IMR-90 (cell line): ENCODE results near the gene ASTN2.

Experiments used
- TF ChIP-seq, protein P1 (sequence below): conservative IDR thresholded peaks from 2 replicates; pipeline ENCODE4 v1.5.1; 2012; ENCODE audit warnings: mild to moderate bottlenecking, low read depth, low read length, improper control_type of control experiment
- TF ChIP-seq, protein P2 (sequence below): fragments of 150-350 bp; IDR thresholded peaks from 2 replicates; pipeline ENCODE4 v1.6.1; 2016; ENCODE audit warnings: low read depth, mild to moderate bottlenecking, low read length, moderate library complexity, borderline replicate concordance

DNA sequence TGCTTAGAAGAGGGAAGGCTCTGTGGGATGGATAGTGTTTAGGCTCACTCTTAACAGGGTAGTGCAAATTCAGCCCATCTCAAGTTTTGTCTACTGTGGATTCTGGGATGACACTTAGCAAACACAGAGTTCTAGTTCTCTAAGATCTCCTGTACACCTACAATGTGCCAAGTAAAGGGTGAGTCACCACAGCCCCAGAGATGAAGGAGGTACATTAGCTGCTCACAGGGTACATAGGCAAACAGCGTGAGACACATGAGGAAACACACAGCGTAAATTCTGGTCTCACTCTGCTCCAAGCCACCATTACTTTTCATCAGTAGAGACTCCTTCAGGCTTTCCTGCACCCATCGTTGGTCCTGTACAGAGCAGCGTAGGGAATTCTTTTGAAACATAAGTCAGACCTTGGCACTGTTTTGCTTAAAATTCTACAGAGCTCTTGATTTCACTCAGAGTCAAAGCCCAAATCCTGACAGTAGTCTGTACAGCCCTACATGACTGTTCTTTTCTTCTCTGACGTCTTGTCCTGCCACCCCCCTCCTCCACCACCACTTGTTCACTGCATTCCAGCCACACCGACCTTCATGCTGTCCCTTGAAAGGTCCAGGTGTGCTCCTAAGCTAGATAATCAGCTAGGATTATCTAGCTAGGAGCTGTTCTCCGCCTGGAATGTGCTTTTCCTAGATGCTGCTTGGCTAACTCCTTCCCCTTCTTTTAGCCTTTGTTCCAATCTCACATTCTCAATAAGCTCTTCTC, 8.7 kb downstream of the ASTN2 start:
- TF ChIP-seq, protein P1, sequence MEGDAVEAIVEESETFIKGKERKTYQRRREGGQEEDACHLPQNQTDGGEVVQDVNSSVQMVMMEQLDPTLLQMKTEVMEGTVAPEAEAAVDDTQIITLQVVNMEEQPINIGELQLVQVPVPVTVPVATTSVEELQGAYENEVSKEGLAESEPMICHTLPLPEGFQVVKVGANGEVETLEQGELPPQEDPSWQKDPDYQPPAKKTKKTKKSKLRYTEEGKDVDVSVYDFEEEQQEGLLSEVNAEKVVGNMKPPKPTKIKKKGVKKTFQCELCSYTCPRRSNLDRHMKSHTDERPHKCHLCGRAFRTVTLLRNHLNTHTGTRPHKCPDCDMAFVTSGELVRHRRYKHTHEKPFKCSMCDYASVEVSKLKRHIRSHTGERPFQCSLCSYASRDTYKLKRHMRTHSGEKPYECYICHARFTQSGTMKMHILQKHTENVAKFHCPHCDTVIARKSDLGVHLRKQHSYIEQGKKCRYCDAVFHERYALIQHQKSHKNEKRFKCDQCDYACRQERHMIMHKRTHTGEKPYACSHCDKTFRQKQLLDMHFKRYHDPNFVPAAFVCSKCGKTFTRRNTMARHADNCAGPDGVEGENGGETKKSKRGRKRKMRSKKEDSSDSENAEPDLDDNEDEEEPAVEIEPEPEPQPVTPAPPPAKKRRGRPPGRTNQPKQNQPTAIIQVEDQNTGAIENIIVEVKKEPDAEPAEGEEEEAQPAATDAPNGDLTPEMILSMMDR, result no peak
- TF ChIP-seq, protein P2, sequence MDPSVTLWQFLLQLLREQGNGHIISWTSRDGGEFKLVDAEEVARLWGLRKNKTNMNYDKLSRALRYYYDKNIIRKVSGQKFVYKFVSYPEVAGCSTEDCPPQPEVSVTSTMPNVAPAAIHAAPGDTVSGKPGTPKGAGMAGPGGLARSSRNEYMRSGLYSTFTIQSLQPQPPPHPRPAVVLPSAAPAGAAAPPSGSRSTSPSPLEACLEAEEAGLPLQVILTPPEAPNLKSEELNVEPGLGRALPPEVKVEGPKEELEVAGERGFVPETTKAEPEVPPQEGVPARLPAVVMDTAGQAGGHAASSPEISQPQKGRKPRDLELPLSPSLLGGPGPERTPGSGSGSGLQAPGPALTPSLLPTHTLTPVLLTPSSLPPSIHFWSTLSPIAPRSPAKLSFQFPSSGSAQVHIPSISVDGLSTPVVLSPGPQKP, result no peak
